GM21723 (cell line): Measurements from ENCODE around the gene MLH3.

Experiments
- ATAC-seq: cut with Tn5 transposase; IDR thresholded peaks from one replicate; pipeline ENCODE4 v1.9.1; 2021; ENCODE audit warnings: mild to moderate bottlenecking, moderate library complexity; ENCODE audit not compliant: unreplicated experiment

The MLH3 gene

GRCh38 chr14:75050852-75051555, at the start of gene MLH3:
TSS of gene MLH3 (minus strand) at chr14:75051467. CDS start at chr14:75049655, 1,812 bp downstream.
- peak; percentile 77 for ATAC-seq

GRCh38 chr14:75098682-75099081, 47.4 kb upstream of the MLH3 start:
- ATAC-seq, result no peak

- no peak for ATAC-seq
These were observed 46.9 kb upstream of the MLH3 start for GRCh38 chr14:75098212-75098611.

GRCh38 chr14:75096959-75097358, 45.7 kb upstream of the MLH3 start:
- no peak for ATAC-seq

- ATAC-seq, result no peak
These were observed 44.4 kb upstream of the MLH3 start for GRCh38 chr14:75095690-75096089.

GRCh38 chr14:75094896-75095295, 43.6 kb upstream of the MLH3 start:
- no peak for ATAC-seq

GRCh38 chr14:75092698-75093097, 41.4 kb upstream of the MLH3 start:
- no peak for ATAC-seq

- no peak for ATAC-seq
These were observed 40.0 kb upstream of the MLH3 start for GRCh38 chr14:75091251-75091650.

GRCh38 chr14:75090353-75090752, 39.1 kb upstream of the MLH3 start:
- no peak for ATAC-seq

GRCh38 chr14:75088566-75089373, 37.5 kb upstream of the MLH3 start:
- ATAC-seq, result no peak

GRCh38 chr14:75088153-75088552, 36.9 kb upstream of the MLH3 start:
- no peak for ATAC-seq

- no peak for ATAC-seq
These were observed 33.2 kb upstream of the MLH3 start for GRCh38 chr14:75084513-75084912.

GRCh38 chr14:75083271-75083670, 32.0 kb upstream of the MLH3 start:
- no peak for ATAC-seq

- no peak for ATAC-seq
These were observed 30.5 kb upstream of the MLH3 start for GRCh38 chr14:75081660-75082229.

GRCh38 chr14:75079521-75079920, 28.3 kb upstream of the MLH3 start:
- ATAC-seq, result no peak

- ATAC-seq, result no peak
These were observed 26.5 kb upstream of the MLH3 start for GRCh38 chr14:75077794-75078193.

GRCh38 chr14:75070383-75070782, 19.1 kb upstream of the MLH3 start:
- ATAC-seq, result no peak

GRCh38 chr14:75069811-75070145, 18.5 kb upstream of the MLH3 start:
- ATAC-seq, result no peak

GRCh38 chr14:75069121-75069810, 18.0 kb upstream of the MLH3 start, which contains the start of gene ZC2HC1C:
TSS of gene ZC2HC1C (plus strand) at chr14:75069641. CDS start at chr14:75070574, 933 bp downstream.
- ATAC-seq, result peak; percentile 64

GRCh38 chr14:75068294-75069120, 17.2 kb upstream of the MLH3 start:
- peak; percentile 9 for ATAC-seq
